HepG2 (cell line): Measurements from ENCODE around the gene ETV5. TPM values are rescaled to one million over a fixed set of nuclear protein-coding genes. Genes with fewer than 3 reads are reported as not detected.

Experiments
- CREB1 ChIP-seq, 2 experiments: fragments of 450-650 bp in 1 of 2; IDR thresholded peaks; 2 replicates each; pipeline ENCODE4 v1.6.1; 2016 to 2017; ENCODE audit warnings: control low read depth in 1 of 2, mild to moderate bottlenecking in 1 of 2, missing compliant biosample characterization in 1 of 2, missing genetic modification characterization in 1 of 2
- HHEX ChIP-seq: IDR thresholded peaks from 2 replicates; pipeline ENCODE4 v1.6.1; 2016; ENCODE audit warnings: control low read depth
- HNF1A ChIP-seq, 2 experiments: sonication (generic) in 1 of 2; formaldehyde crosslinking in 1 of 2; IDR thresholded peaks; 2 replicates each; pipeline versions ENCODE4 v1.4.0 to v1.6.1; 2016 to 2020; ENCODE audit warnings: borderline replicate concordance in 1 of 2, low read depth in 1 of 2, mild to moderate bottlenecking in 1 of 2, missing genetic modification reagents in 1 of 2
- POLR2AphosphoS5 ChIP-seq: IDR thresholded peaks from 2 replicates; pipeline ENCODE4 v1.6.1; 2012; ENCODE audit warnings: low read depth, low read length
- RBM22 ChIP-seq: fragments of 200-400 bp; formaldehyde crosslinking; optimal IDR thresholded peaks from 2 replicates; pipeline ENCODE3; 2017; ENCODE audit warnings: mild to moderate bottlenecking, low read length, moderate library complexity
- RCOR2 ChIP-seq: IDR thresholded peaks from 2 replicates; pipeline ENCODE4 v1.6.1; 2016; ENCODE audit warnings: missing biosample characterization, missing genetic modification reagents
- RFX5 ChIP-seq: IDR thresholded peaks from 2 replicates; pipeline ENCODE4 v1.6.1; 2011; ENCODE audit warnings: low read depth, low read length, improper control_type of control experiment
- RNF219 ChIP-seq: sonication (generic); formaldehyde crosslinking; IDR thresholded peaks from 2 replicates; pipeline ENCODE4 v1.5.0; 2020; ENCODE audit warnings: mild to moderate bottlenecking, missing genetic modification reagents
- SIX1 ChIP-seq: sonication (generic); formaldehyde crosslinking; IDR thresholded peaks from 2 replicates; pipeline ENCODE4 v1.4.0; 2020; ENCODE audit warnings: missing genetic modification reagents, borderline replicate concordance
- SSRP1 ChIP-seq: IDR thresholded peaks from 2 replicates; pipeline ENCODE4 v1.6.1; 2016; ENCODE audit warnings: control low read depth
- ZMYM2 ChIP-seq: sonication (generic); formaldehyde crosslinking; IDR thresholded peaks from 2 replicates; pipeline ENCODE4 v1.8.0; 2022; ENCODE audit warnings: mild to moderate bottlenecking, missing genetic modification reagents
- ZNF232 ChIP-seq: sonication (generic); formaldehyde crosslinking; IDR thresholded peaks from 2 replicates; pipeline ENCODE4 v1.4.0; 2020; ENCODE audit warnings: missing genetic modification reagents, borderline replicate concordance
- ZNF263 ChIP-seq: sonication (generic); formaldehyde crosslinking; IDR thresholded peaks from 2 replicates; pipeline ENCODE4 v1.4.0; 2020; ENCODE audit warnings: missing genetic modification reagents
- ZNF329 ChIP-seq: sonication (generic); formaldehyde crosslinking; IDR thresholded peaks from 2 replicates; pipeline ENCODE4 v1.9.0; 2021; ENCODE audit warnings: low read depth, mild to moderate bottlenecking, missing genetic modification reagents
- ZNF33A ChIP-seq: sonication (generic); formaldehyde crosslinking; IDR thresholded peaks from 2 replicates; pipeline ENCODE4 v1.5.1; 2020; ENCODE audit warnings: missing genetic modification reagents, mild to moderate bottlenecking, moderate library complexity, borderline replicate concordance
- ZNF644 ChIP-seq: IDR thresholded peaks from 2 replicates; pipeline ENCODE4 v1.6.1; 2016; ENCODE audit warnings: low read depth
- ZSCAN5A ChIP-seq: sonication (generic); formaldehyde crosslinking; IDR thresholded peaks from 2 replicates; pipeline ENCODE4 v1.8.0; 2022; ENCODE audit warnings: mild to moderate bottlenecking, missing genetic modification reagents, borderline replicate concordance
- polyA plus RNA-seq, 8 experiments: library from polyadenylated mRNA; depleted of rRNA in 3 of 8; stranded (reverse) in 7 of 8; unstranded in 1 of 8; fragments of >200 nt; fragmentation: Illumina TruSeq in 4 of 8; extraction: Trizol in 4 of 8; gene quantifications; 2 replicates each; pipeline versions ENCODE4 v1.2.1 to v1.2.3, GENCODE V29; 2011 to 2016; ENCODE audit warnings: low read depth in 4 of 8, missing spikeins in 1 of 8, mixed read lengths in 1 of 8; ENCODE audit not compliant: insufficient read depth in 1 of 8
- total RNA-seq, 5 experiments: library from RNA; depleted of rRNA; stranded (reverse); fragments of >200 nt; fragmentation: Illumina TruSeq; extraction: Trizol; gene quantifications; 2 replicates each; pipeline ENCODE4 v1.2.3, GENCODE V29; 2016; ENCODE audit warnings: low read depth in 1 of 5
- TF ChIP-seq, protein P1 (sequence below): sonication (generic); formaldehyde crosslinking; IDR thresholded peaks from 2 replicates; pipeline ENCODE4 v1.4.0; 2020; ENCODE audit warnings: missing genetic modification reagents

ETV5 gene
- total and polyA plus RNA-seq, 2 of the 13 experiments (the other 11 are each of a cell fraction or from before 2014, with no cell fraction given): 52.9 to 57.2 TPM

DNA sequence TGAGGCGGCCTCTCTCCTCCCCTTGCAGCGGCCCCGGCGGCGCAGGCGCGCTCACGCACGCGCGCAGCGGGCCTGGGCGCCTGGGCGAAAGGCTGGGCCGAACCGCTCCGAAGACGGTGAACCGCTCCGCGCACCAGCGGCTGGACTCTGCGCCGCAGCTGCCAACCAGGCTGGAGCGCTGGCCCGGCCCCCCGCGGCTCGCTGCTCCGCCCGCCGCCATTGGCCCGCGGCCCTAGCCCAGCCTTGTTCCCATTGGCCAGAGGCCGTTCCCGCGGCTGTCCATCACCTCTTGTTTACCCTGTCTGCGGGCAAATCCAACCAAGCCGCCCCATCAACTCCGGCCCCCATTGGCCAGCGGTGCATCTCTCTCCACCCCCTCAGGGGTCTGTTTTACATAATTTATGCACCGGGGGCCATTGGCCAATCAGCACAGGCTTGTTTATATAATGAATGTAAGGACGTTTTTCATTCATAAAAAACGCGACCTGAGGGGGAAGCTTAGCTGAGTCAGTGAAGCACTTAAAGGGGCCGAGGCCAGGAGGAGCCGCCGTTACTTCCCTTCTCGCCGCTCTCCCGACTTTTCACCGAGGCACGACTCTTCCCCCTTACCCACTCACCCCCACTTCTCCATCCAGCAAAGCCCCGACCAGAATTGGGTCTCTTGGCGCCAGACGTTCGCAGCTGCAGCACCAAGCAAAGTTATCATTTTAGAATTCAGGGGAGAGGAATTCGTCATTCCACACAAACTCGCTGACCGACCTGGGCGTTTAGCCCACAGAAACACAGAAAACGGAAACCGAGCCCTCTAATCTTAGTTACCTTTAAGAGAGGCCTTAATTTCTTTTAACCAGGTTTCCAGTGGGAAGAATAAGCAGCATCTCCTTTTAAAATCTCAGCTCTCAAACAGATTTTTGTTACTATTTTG lies at the start of gene ETV5 (continued):
- TF ChIP-seq ZNF33A (no peak), RCOR2 (CRISPR knock-in tag) (no peak), ZSCAN5A (no peak; the same call in 1 of the 2 replicates), ZNF232 (CRISPR knock-in tag) (no peak), RBM22 (no peak), ZNF644 (CRISPR knock-in tag) (no peak), RNF219 (CRISPR knock-in tag) (no peak), POLR2AphosphoS5 (peak; percentile 68), HHEX (CRISPR knock-in tag) (no peak), ZNF329 (CRISPR knock-in tag) (peak; percentile 42; the same call in 1 of the 2 replicates), CREB1 (IDR thresholded peaks at IDR 0.05) (peak; percentile 47; the same call in 1 of the 2 replicates), CREB1 (CRISPR knock-in tag; IDR thresholded peaks at IDR 0.05) (peak; percentile 58; the same call in 1 of the 2 replicates), ZNF263 (CRISPR knock-in tag) (no peak; the same call in 1 of the 2 replicates), ZMYM2 (CRISPR knock-in tag) (no peak), RFX5 (peak; percentile 14; the same call in 1 of the 2 replicates), HNF1A (IDR thresholded peaks at IDR 0.05; ENCODE audit: low read depth) (no peak), HNF1A (CRISPR knock-in tag; IDR thresholded peaks at IDR 0.05; ENCODE audit: borderline replicate concordance) (peak; percentile 66; the same call in 1 of the 2 replicates), SIX1 (CRISPR knock-in tag) (peak; percentile 9; the same call in 1 of the 2 replicates), SSRP1 (no peak)
- TF ChIP-seq, protein P1, sequence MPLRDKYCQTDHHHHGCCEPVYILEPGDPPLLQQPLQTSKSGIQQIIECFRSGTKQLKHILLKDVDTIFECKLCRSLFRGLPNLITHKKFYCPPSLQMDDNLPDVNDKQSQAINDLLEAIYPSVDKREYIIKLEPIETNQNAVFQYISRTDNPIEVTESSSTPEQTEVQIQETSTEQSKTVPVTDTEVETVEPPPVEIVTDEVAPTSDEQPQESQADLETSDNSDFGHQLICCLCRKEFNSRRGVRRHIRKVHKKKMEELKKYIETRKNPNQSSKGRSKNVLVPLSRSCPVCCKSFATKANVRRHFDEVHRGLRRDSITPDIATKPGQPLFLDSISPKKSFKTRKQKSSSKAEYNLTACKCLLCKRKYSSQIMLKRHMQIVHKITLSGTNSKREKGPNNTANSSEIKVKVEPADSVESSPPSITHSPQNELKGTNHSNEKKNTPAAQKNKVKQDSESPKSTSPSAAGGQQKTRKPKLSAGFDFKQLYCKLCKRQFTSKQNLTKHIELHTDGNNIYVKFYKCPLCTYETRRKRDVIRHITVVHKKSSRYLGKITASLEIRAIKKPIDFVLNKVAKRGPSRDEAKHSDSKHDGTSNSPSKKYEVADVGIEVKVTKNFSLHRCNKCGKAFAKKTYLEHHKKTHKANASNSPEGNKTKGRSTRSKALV (CRISPR knock-in tag): no peak; the same call in 1 of the 2 replicates
